ENCODE measurements around the gene EPB41L3. TPM values are rescaled to one million over a fixed set of nuclear protein-coding genes. Genes with fewer than 3 reads are reported as not detected.

Gene EPB41L3
- total RNA-seq, 1 donor from 2014 or later: 1.5 TPM

DNA sequence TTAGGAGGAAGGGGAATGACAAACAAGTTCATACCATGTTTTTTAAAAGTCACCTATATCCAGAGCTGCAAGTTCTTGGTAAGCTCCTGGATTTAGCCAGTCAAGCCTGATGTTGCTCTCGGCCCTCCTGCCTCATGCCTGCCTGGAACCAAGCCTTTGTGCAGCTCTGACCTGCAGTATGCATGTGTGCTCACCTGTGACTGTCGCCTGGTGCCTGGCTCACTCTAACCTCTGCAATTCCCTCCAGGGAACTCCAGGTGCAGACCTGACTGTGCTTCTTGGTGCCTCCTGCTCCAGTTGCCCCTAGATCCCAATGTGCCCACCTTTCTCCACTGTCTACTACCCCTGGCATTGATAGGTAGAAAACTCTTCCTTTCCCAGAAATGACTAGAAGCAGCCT, 163.2 kb downstream of the EPB41L3 start:
- intact Hi-C loops (cut with micrococcal nuclease): no loop called here
- no peaks in the 10 kb centered on the region for H3K9me3 Mint-ChIP-seq
- H3K36me3 Mint-ChIP-seq (ENCODE audit: low read depth): no peaks in the 10 kb centered on the region
- H3K4me1 Mint-ChIP-seq: no peaks in the 10 kb centered on the region
- no peak for DNase-seq
- H3K27ac Mint-ChIP-seq: no peak overlapping the region
- no peak overlapping the region for H3K4me3 Mint-ChIP-seq
- H3K27me3 Mint-ChIP-seq: peaks cover 2% of the 10 kb centered on the region

- no peaks in the 10 kb centered on the region for H3K27me3 Mint-ChIP-seq
- H3K4me1 Mint-ChIP-seq: no peaks in the 10 kb centered on the region
- H3K9me3 Mint-ChIP-seq: no peaks in the 10 kb centered on the region
- H3K27ac Mint-ChIP-seq: no peak overlapping the region
- H3K36me3 Mint-ChIP-seq (ENCODE audit: low read depth): no peaks in the 10 kb centered on the region
- no peak for DNase-seq
- no peak overlapping the region for H3K4me3 Mint-ChIP-seq
- intact Hi-C loops (cut with micrococcal nuclease): no loop called here
These were observed 166.8 kb downstream of the EPB41L3 start for GRCh38 chr18:5376986-5377385.

DNA sequence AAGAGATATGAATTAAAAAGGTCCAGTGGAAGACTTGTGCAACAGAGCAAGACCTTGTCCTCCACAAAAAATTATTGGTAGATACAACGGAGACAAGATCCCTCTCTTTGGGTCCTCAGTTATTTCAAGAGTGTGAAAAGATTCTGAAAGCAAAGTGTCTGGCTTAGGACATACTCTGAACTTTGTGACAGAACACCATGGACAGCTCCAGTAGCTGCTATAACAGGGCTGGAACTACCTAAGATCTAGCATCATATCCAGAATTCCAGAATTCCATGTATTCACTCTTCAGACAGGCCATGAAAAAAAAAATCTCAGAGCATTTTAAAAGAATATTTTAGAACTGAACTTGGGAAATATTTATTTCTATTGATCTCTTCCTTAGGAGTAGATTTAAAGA, 173.5 kb downstream of the EPB41L3 start:
- Mint-ChIP-seq H3K27ac (no peak overlapping the region), H3K27me3 (no peaks in the 10 kb centered on the region), H3K4me1 (no peaks in the 10 kb centered on the region), H3K9me3 (no peaks in the 10 kb centered on the region), H3K36me3 (ENCODE audit: low read depth) (no peaks in the 10 kb centered on the region), H3K4me3 (no peak overlapping the region)
- intact Hi-C loops (cut with micrococcal nuclease): no loop called here
- DNase-seq: no peak

GRCh38 chr18:5369513-5369912, 174.3 kb downstream of the EPB41L3 start:
- Mint-ChIP-seq H3K4me3 (no peak overlapping the region), H3K27ac (no peak overlapping the region), H3K4me1 (no peaks in the 10 kb centered on the region), H3K27me3 (no peaks in the 10 kb centered on the region), H3K9me3 (no peaks in the 10 kb centered on the region), H3K36me3 (ENCODE audit: low read depth) (no peaks in the 10 kb centered on the region)
- no peak for DNase-seq
- intact Hi-C loops (cut with micrococcal nuclease): no loop called here

GRCh38 chr18:5365443-5365842, 178.4 kb downstream of the EPB41L3 start:
- no peaks in the 10 kb centered on the region for H3K4me1 Mint-ChIP-seq
- H3K27me3 Mint-ChIP-seq: no peaks in the 10 kb centered on the region
- no peak overlapping the region for H3K4me3 Mint-ChIP-seq
- H3K9me3 Mint-ChIP-seq: no peaks in the 10 kb centered on the region
- H3K36me3 Mint-ChIP-seq (ENCODE audit: low read depth): no peaks in the 10 kb centered on the region
- intact Hi-C loops (cut with micrococcal nuclease): no loop called here
- no peak overlapping the region for H3K27ac Mint-ChIP-seq
- no peak for DNase-seq

DNA sequence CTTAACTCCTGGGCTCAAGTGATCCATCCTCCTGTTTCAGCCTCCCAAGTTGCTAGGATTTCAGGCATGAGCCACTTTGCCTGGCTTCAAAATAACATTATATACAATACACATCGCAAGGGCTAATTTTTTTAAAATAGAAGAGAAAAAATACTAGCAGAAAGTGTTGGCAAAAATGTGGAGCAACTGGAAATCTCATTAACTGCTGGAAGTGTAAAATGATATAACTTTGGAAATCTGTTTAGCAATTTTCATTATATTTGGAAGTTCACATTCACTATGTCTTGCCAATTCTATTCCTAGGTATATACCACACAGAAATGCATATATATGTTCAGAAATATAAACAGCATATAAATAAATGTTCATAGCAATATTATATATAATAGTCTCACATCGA, 193.2 kb downstream of the EPB41L3 start:
- Mint-ChIP-seq H3K4me1 (no peaks in the 10 kb centered on the region), H3K27ac (no peak overlapping the region), H3K4me3 (no peak overlapping the region), H3K27me3 (no peaks in the 10 kb centered on the region), H3K9me3 (peaks cover 24% of the 10 kb centered on the region), H3K36me3 (ENCODE audit: low read depth) (no peaks in the 10 kb centered on the region)
- DNase-seq: no peak
- intact Hi-C loops (cut with micrococcal nuclease): no loop called here

Other genes with a start within 250 kb of the EPB41L3 start
- 19.4 and 20.4 TPM in 2 replicates for gene ZBTB14, start 248.3 kb downstream of the EPB41L3 start, total RNA-seq

Data from activated CD4-positive, alpha-beta T cell treated with anti-CD3 and anti-CD28 coated beads, Interleukin-2, amount 10 ng/mL, durations not matched to agents 24 days and 14 days (primary cell).